GM21423 (cell line): ENCODE measurements around the gene CEL.
"Not testable (repeated sequence)": the region's sequence is repeated elsewhere in the genome, so short reads cannot be mapped to it uniquely, and the experiment has no call there.

ENCODE experiments used
- ATAC-seq: cut with Tn5 transposase; IDR thresholded peaks from one replicate; pipeline ENCODE4 v1.9.1; 2021; ENCODE audit warnings: mild to moderate bottlenecking, moderate library complexity; ENCODE audit not compliant: unreplicated experiment

The CEL gene

DNA sequence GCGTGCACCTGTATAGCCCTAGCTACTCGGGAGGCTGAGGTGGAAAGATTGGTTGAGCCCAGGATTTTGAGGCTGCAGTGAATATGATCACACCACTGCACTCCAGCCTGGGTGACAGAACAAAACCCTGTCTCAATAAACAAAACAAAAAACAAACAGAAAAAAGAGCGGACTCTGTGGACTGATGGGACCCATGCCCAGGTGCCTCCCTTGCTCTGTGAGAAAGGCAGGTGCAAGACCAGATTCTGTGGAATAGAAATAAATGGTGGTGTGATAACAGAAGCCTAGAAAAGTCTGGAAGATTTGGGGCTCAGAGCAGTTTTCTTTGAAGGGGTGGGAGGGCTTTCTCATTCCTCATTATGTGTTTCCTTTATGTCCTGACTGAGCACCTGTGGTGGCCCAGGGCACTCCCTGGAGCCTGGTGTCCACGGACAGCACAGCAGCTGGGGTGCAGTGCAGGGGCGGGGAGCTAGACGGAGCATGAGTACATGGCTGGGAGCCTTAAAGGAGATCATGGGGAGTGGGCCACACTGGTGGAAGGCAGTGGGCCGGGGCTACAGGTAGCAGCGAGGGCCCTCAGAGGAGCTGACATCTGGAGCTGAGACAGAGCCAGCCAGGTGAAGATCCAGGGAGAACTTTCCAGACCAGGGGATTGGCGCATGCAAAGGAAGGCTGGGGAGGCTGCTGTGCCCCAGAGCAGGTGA lies 15.4 kb upstream of the CEL start:
- no peak for ATAC-seq

DNA sequence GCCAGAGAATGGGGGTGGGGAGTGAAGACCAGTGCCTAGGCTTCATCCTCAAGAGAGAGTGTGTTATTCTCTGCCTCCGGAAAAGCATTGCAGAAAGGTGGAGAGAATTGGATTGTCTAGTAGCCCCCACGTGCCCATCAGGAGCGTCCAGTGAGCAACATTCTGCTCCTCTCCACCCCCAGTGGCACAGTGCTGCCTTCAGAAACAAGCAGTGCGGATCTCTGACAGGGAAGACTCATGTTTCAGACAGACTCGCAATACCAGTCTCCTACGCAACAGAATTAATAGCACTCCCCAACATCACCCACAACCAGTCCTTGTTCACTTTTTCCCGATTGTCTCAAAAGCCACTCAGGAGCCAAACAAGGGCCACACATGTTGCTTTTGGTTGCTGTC lies 14.9 kb upstream of the CEL start:
- no peak for ATAC-seq

DNA sequence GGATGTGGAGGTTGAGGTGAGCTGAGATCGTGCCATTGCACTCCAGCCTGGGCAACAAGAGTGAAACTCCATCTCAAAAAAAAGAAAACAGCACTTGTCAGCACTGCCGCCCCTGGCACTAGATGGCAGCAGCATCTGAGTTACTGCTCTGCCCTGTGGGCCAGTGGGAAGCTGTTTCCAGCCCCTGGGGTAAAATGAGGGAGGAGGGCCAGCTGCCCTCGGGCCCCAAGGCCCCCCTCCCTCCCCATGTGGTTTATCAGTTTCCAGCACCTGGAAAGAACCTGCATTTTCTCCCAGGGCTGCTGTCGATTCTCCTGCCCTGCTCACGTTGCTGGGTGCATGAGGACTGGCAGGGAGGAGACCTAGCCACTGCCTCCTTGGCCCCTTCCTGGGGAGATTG lies 13.2 kb upstream of the CEL start:
- ATAC-seq, result no peak

DNA sequence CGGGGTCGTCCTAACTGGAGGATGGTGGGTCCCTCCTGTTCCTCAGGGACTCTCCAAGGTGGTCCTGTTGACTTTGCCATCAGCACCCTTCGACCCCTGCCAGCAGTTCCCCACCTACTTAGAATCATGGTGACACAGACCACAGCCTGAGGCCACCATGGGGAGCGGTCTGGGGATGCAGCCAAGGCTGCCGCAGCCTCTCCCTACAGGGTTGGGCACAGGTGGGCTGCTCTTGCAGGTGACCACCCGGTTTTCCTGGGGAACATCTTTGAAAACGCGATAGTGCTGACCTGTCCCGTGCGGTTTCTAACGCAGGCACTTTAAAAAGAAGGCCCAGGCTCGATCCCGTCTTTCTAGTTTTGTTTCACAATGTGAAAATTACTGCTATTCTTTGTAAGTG lies 12.7 kb upstream of the CEL start:
- no peak for ATAC-seq

DNA sequence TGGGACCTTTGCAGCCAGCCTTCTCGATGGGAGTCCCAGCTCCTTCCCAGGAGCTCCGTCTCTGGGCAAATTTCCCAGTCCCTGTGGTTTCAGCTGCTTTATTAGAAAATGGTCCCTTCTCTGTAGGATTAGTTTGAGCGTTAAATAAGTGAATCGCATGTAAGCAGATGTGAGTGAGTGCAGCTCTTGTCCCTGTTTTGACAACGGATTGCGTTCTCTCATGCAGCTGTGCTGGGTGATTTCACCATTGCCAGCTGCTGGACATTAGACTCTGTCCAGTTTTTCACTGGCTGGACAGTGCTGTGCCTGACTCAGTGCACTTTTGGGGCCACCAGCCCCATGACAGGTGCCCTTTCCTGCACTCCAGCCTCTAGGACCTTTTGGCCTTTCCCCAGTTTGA lies 11.6 kb upstream of the CEL start:
- no peak for ATAC-seq

DNA sequence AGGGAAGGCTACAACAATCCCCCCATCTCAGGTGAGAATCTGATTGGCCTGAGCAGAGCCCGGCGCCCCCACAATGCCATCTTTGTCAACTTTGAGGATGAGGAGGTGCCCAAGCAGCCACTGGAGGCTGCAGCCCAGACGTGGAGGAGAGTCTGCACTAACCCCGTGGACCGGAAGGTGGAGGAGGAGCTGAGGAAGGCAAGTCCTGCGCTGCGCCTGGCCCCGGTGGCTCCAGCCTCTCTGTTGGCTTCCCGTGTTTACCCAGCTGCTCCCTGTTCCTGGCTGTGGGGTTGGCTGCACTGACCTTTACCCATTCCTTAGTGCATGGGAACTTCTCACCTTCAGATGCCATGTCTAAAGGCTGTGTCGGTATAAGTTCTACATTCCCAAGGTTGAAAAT lies 11.0 kb upstream of the CEL start:
- no peak for ATAC-seq

DNA sequence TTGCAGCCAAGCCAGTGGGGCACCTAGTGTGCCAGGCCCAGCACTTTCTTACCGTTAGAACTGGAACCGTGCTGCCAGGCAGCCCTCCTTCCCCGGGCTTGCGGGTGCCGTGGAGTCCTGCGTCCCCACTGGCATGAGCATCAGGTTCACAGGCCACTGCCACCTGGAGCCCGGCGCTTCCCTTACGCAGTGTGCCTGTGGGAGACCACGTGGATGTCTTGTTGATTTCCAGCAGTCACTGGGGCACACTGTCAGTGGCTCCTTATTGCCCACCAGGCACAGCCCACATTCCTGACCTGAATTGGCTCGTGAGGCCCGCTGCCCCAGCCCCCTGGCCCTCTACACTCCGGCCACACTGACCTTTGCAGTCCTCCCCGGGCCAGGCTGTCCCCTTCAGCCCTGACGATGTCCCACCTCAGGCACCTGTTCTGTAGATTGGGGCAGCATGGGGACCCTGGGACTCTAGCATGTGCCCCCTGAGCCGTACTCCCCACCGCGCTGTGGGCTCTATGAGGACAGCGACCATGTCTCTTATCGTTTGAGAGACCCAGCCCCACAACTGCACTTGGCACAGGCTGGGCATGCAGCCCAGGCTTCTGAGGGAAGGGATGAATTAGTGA lies 10.4 kb upstream of the CEL start:
- no peak for ATAC-seq

DNA sequence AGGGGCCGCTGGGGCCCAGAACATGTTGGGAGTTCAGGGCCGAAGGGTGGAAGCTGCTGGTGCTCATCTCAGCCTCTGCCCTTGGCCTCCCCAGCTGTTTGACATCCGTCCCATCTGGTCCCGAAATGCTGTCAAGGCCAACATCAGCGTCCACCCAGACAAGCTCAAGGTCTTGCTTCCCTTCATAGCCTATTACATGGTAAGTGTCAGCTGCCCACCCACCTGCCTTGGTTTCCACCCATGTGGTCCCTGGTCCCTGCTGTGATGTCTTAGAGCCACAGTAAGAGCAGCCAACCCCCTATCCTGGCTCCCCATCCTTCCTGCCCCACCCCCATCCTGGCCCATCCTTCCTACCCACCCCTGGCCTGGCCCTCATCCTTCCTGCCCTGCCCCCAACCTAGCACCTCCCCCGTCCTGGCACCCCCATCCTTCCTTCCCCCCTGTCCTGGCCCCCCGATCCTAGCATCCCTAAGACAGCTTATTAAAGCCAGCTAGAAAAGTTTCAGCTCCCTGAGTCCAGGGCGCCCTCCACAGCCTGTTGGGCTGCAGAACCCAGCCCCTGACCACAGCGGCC lies 9.7 kb upstream of the CEL start:
- ATAC-seq, result no peak

DNA sequence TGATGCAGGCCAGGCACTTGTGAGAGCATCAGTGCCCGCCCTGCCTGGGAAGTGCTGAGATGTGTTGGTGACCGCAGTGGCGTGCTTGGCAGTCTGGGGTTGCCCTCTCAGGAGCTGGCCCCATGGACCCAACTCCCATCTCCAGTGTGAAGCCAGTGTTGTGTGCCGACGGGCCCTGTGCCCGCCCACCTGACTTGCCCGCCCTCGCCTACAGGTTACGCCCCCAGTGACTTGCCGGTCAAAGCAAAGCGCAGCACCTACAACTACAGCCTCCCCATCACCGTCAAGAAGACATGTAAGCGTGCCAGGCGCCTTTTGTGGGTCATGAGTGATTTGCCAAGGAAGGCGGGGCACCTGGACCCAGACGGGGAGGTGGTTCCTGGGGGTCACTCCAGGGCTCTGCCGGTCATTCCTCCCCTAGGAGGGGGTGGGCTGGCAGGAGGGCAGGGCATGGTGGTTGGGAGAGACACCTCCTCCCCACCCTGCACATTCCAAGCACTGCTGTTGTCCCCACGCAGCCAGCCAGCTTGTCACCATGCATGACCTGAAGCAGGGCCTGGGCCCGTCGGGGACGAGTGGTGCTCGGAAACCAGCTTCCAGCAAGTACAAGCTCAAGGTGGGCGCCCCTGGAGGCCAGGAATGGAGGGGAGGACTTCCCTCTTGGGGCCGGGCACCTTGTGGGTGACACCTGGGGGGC lies 7.4 kb upstream of the CEL start:
- ATAC-seq, result no peak

DNA sequence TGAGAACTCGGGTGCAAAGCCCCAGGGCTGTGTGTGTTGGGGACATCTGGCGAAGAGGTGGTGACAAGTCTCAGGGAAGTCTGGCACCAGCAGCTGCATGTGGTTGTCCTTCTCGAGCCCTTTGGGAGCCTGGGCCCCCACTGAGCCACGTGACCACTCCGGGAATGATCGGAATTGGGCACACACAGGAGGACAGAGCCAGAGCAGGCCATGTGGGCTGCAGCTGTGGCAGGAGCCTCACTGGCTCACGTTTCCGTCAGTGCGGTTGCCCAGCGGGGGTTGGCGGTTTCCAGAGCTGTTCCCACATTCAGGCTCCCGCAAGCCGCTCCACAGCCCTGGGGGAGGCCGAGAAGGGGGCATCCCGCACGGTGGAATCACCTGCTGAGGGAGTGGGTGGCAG lies 6.8 kb upstream of the CEL start:
- no peak for ATAC-seq

DNA sequence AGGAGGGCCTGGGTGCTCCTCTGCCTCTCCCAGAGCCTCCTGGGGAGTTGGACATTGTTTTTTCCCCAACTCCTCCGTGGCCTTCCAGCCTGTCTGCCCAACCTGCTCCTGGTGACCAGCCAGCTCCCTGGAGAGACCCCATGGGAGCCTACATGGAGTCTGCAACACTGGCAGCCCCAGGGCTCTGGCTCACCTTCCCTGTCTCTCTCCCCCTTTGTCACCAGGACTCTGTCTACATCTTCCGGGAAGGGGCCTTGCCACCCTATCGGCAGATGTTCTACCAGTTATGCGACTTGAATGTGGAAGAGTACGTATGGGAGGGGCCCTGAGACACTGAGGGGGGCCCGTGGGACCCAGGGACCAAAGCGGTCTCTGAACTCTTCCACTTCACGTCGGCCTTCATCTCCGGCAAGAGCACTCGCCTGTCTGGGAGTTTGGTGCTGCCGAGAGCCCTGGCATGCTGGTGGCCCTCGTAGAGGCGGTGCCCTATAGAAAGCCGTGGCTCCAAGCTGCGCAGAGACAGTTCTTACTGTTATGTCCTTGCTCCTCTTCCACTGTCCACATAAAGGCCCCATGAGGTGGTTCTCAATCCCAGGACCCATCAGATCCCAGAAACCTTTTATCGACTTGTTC lies 5.9 kb upstream of the CEL start:
- no peak for ATAC-seq

DNA sequence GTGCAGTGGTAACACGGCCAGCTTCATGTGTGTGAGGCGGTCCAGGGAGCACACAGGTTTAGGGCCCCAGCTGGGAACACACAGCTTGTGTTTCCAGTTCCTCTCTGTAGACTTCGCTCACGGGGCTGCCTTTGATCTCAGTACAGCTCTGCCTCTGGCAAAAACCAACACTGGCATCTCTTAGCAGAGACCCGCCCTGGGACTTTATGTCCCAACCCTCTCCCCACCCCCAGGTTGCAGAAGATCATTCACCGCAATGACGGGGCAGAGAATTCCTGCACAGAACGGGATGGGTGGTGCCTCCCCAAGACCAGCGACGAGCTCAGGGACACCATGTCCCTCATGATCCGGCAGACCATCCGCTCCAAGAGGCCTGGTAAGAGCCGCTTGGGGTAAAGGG lies 5.2 kb upstream of the CEL start:
- no peak for ATAC-seq

DNA sequence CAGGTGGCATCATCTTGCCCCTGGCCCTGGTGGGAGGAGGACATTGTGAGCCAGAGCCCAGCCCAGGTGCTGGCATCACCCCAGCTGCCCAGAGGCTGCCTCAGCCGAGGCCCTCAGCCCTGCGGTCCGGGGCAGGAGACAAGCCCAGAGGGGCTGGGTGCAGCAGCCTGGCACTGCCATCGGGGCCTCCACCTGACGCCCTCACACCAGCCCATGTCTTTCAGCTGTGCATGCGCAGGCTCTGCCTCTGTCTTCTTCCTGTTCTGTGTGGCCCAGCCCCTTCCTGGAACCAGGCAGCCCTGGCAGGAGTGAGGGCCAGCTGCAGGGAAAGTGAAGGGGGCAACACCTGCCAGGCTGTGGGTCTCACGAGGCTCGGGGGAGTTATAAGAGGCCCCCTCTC lies 4.8 kb upstream of the CEL start:
- no peak for ATAC-seq

DNA sequence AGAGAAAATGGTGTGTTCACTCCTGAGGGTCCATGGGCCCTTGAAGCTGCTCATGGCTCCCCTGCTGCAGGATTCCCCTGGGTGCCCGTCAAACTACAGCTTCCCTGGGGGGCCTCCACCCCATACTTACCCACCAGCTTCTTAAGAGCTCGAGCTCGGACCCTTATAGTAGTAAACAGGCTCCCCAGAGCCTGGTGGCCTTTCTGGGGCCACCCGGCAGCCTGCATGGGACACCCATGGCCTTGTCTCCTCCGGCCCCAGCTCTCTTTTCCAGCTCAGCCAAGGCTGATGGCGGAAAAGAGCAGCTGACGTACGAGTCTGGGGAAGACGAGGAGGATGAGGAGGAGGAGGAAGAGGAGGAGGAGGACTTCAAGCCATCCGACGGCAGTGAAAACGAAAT lies 4.2 kb upstream of the CEL start:
- ATAC-seq, result no peak

DNA sequence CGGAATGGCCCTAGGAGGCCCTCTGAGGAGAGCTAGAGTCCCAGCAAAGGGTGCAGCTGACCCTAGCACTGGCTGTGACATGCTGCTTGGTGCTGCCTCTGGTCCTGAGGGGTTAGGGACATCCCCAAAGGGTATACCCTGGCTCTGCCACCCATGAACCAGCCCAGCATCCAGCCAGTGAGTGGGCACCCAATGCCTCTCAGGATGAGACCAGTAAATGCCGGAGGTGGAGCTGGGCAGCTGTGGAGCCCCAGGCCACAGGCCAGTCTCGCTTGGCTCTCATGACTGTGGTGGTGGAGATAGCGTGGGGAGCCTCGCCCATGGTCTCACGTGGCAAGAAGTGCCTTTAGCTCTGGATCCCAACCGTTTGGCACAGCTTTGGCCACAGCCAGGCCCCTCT lies 3.7 kb upstream of the CEL start:
- no peak for ATAC-seq

DNA sequence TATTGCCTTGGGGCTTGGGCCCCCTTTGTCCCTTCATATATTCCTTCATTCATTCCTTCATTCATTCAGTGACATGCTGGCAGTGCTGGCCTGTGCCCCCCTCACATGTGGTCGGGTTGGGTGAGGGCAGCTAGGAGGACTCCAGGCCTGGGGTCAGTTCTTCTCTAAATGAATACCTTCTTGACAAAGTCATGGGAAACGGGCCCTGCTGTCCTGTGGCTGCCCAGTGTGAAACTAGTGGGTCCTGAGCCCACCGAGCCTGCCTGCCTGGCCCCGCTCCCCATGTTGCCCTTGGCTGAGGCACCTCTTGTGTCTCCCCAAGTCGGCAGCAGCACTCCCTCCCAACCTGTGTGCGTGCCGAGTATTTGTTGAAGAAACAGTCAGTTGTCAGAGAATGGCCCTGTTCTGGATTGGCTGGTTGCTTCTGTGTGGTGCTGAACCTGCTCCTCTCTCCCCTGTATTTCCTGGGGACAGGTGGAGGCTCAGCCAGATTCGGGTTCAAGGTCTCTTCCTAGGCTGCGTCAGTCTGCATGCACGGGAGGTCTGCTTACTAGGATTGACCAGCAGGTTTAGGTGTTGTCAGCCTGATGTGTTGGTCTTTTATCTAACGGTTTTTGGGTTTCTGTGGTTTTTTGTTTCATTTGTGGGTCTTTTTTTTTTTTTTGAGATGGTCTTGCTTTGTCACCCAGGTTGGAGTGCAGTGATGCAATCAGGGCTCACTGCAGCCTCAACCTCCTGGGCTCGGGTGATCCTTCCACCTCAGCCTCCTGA lies 3.0 kb upstream of the CEL start:
- ATAC-seq, result no peak

DNA sequence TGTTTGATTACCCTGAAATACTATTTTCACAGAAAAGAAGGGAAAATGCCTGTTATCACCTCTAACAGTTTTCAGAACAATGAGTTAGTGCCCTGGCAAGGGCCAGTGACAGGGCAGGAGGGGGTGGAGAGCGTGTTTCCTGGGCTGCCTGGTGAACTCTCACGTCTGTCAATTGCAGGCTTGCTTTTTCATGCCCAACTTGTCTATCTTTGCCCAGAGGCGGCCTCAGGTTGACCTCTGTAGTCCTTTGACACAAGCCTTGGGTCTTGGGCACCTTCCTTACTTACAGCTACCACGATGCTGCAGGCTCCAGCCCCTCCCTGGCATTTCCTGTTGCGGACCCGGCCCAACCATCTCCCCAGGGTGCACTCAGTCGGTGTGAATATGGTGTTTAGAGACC lies 2.2 kb upstream of the CEL start:
- no peak for ATAC-seq

DNA sequence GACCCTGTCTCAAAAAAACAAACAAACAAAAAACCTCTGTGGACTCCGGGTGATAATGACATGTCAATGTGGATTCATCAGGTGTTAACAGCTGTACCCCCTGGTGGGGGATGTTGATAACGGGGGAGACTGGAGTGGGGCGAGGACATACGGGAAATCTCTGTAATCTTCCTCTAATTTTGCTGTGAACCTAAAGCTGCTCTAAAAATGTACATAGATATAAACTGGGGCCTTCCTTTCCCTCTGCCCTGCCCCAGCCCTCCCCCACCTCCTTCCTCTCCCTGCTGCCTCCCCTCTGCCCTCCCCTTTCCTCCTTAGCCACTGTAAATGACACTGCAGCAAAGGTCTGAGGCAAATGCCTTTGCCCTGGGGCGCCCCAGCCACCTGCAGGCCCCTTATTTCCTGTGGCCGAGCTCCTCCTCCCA lies 1.4 kb upstream of the CEL start:
- no peak for ATAC-seq

DNA sequence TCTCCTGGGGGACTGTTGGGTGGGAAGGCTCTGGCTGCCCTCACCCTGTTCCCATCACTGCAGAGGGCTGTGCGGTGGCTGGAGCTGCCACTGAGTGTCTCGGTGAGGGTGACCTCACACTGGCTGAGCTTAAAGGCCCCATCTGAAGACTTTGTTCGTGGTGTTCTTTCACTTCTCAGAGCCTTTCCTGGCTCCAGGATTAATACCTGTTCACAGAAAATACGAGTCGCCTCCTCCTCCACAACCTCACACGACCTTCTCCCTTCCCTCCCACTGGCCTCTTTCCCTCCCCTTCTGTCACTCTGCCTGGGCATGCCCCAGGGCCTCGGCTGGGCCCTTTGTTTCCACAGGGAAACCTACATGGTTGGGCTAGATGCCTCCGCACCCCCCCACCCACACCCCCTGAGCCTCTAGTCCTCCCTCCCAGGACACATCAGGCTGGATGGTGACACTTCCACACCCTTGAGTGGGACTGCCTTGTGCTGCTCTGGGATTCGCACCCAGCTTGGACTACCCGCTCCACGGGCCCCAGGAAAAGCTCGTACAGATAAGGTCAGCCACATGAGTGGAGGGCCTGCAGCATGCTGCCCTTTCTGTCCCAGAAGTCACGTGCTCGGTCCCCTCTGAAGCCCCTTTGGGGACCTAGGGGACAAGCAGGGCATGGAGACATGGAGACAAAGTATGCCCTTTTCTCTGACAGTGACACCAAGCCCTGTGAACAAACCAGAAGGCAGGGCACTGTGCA lies 590 bp upstream of the CEL start:
- ATAC-seq, result not testable (repeated sequence)

DNA sequence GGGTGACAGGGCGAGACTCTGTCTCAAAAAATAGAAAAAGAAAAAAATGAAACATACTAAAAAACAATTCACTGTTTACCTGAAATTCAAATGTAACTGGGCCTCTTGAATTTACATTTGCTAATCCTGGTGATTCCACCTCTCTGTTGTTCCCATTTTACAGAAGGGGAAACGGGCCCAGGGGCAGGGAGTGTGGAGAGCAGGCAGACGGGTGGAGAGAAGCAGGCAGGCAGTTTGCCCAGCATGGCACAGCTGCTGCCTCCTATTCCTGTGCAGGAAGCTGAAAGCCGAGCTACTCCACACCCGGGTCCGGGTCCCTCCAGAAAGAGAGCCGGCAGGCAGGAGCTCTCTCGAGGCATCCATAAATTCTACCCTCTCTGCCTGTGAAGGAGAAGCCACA lies 788 bp downstream of the CEL start:
- not testable (repeated sequence) for ATAC-seq
